Rectal smooth muscle tissue (tissue), 1 donor: Measurements from ENCODE around the gene C1QL4.

Source experiments
- H3K27ac ChIP-seq: one replicate; pipeline ENCODE4 v1.7.0; 2013; ENCODE audit warnings: low read depth, low read length, inconsistent platforms
- H3K27me3 ChIP-seq: one replicate; pipeline ENCODE4 v1.7.0; 2013; ENCODE audit warnings: low read length; ENCODE audit not compliant: control insufficient read depth, insufficient read depth
- H3K36me3 ChIP-seq: one replicate; pipeline ENCODE4 v1.7.0; 2013; ENCODE audit warnings: low read length; ENCODE audit not compliant: control insufficient read depth, insufficient read depth
- H3K4me1 ChIP-seq: one replicate; pipeline ENCODE4 v1.7.0; 2013; ENCODE audit warnings: low read length; ENCODE audit not compliant: control insufficient read depth, insufficient read depth
- H3K4me3 ChIP-seq: one replicate; pipeline ENCODE4 v1.7.0; 2013; ENCODE audit warnings: low read length
- H3K9ac ChIP-seq: one replicate; pipeline ENCODE4 v1.7.0; 2013; ENCODE audit warnings: low read length

Gene C1QL4

GRCh38 chr12:49364989-49365388, 28.0 kb upstream of the C1QL4 start:
- Histone ChIP-seq H3K27me3 (no peaks in the 10 kb centered on the region), H3K4me1 (peaks cover 6% of the 10 kb centered on the region), H3K36me3 (no peaks in the 10 kb centered on the region), H3K9ac (no peak overlapping the region), H3K4me3 (no peak overlapping the region), H3K27ac (no peak overlapping the region)

- Histone ChIP-seq H3K36me3 (no peaks in the 10 kb centered on the region), H3K9ac (no peak overlapping the region), H3K4me3 (no peak overlapping the region), H3K27me3 (no peaks in the 10 kb centered on the region), H3K27ac (no peak overlapping the region), H3K4me1 (peaks cover 2% of the 10 kb centered on the region)
These were observed 25.1 kb upstream of the C1QL4 start for GRCh38 chr12:49362077-49362476.

GRCh38 chr12:49359671-49360070, 22.7 kb upstream of the C1QL4 start:
- no peaks in the 10 kb centered on the region for H3K27me3 ChIP-seq
- H3K4me3 ChIP-seq: no peak overlapping the region
- H3K9ac ChIP-seq: no peak overlapping the region
- H3K4me1 ChIP-seq: peaks cover 2% of the 10 kb centered on the region
- no peak overlapping the region for H3K27ac ChIP-seq
- H3K36me3 ChIP-seq: no peaks in the 10 kb centered on the region

- H3K4me1 ChIP-seq: peaks cover 2% of the 10 kb centered on the region
- no peak overlapping the region for H3K27ac ChIP-seq
- H3K9ac ChIP-seq: no peak overlapping the region
- no peaks in the 10 kb centered on the region for H3K27me3 ChIP-seq
- no peaks in the 10 kb centered on the region for H3K36me3 ChIP-seq
- no peak overlapping the region for H3K4me3 ChIP-seq
These were observed 21.6 kb upstream of the C1QL4 start for GRCh38 chr12:49358483-49359141.

- Histone ChIP-seq H3K9ac (no peak overlapping the region), H3K36me3 (no peaks in the 10 kb centered on the region), H3K27ac (no peak overlapping the region), H3K27me3 (no peaks in the 10 kb centered on the region), H3K4me3 (no peak overlapping the region), H3K4me1 (peaks cover 2% of the 10 kb centered on the region)
These were observed 20.2 kb upstream of the C1QL4 start for GRCh38 chr12:49357103-49357678.

GRCh38 chr12:49355913-49356312, 18.9 kb upstream of the C1QL4 start:
- no peaks in the 10 kb centered on the region for H3K36me3 ChIP-seq
- H3K4me1 ChIP-seq: peaks cover 2% of the 10 kb centered on the region
- H3K4me3 ChIP-seq: no peak overlapping the region
- H3K27me3 ChIP-seq: peaks cover 3% of the 10 kb centered on the region
- no peak overlapping the region for H3K27ac ChIP-seq
- no peak overlapping the region for H3K9ac ChIP-seq

GRCh38 chr12:49352351-49352750, 15.4 kb upstream of the C1QL4 start:
- H3K4me3 ChIP-seq: no peak overlapping the region
- no peak overlapping the region for H3K27ac ChIP-seq
- H3K4me1 ChIP-seq: no peaks in the 10 kb centered on the region
- H3K27me3 ChIP-seq: peaks cover 16% of the 10 kb centered on the region
- no peak overlapping the region for H3K9ac ChIP-seq
- H3K36me3 ChIP-seq: no peaks in the 10 kb centered on the region

- Histone ChIP-seq H3K9ac (no peak overlapping the region), H3K4me1 (peaks cover 13% of the 10 kb centered on the region), H3K27me3 (peaks cover 37% of the 10 kb centered on the region), H3K36me3 (no peaks in the 10 kb centered on the region), H3K4me3 (no peak overlapping the region), H3K27ac (no peak overlapping the region)
These were observed 12.3 kb upstream of the C1QL4 start for GRCh38 chr12:49349266-49349665.

GRCh38 chr12:49348781-49349180, 11.8 kb upstream of the C1QL4 start:
- no peak overlapping the region for H3K9ac ChIP-seq
- H3K4me1 ChIP-seq: peaks cover 15% of the 10 kb centered on the region

GRCh38 chr12:49347311-49348193, 10.6 kb upstream of the C1QL4 start:
- Histone ChIP-seq H3K27me3 (peaks cover 47% of the 10 kb centered on the region), H3K9ac (no peak overlapping the region), H3K27ac (no peak overlapping the region), H3K36me3 (no peaks in the 10 kb centered on the region), H3K4me3 (peak overlapping the region; percentile 28), H3K4me1 (peaks cover 24% of the 10 kb centered on the region)

More at GRCh38 chr12:49348781-49349180, 11.8 kb upstream of the C1QL4 start:
- Histone ChIP-seq H3K4me3 (peak overlapping the region; percentile 28), H3K36me3 (no peaks in the 10 kb centered on the region), H3K27ac (no peak overlapping the region), H3K27me3 (peaks cover 42% of the 10 kb centered on the region)

- Histone ChIP-seq H3K27ac (no peak within 1 kb of the TSS), H3K9ac (no peak within 1 kb of the TSS), H3K27me3 (peaks cover 50% of the 10 kb centered on the region), H3K36me3 (no peaks in the 10 kb centered on the region), H3K4me3 (peak within 1 kb of the TSS; percentile 61), H3K4me1 (peaks cover 28% of the 10 kb centered on the region)
These were observed 9.8 kb upstream of the C1QL4 start, which contains the start of gene DNAJC22 for GRCh38 chr12:49346659-49347310. Gene DNAJC22 (plus strand): TSS chr12:49346888. CDS start chr12:49348873, 1,985 bp downstream.
